Activated CD8-positive, alpha-beta T cell treated with anti-CD3 and anti-CD28 coated beads for 36 hours (primary cell): ENCODE results near the gene ELMOD3. TPM values are rescaled to one million over a fixed set of nuclear protein-coding genes. Genes with fewer than 3 reads are reported as not detected.
A peak's percentile ranks its signal among the peaks of the same experiment; 100 is the strongest.

ENCODE experiments used
- ATAC-seq: fragments of 200-7000 bp; cut with Tn5 transposase; one replicate; pipeline ENCODE4 v1.10.0; 2021; ENCODE audit warnings: mild to moderate bottlenecking, moderate library complexity
- CTCF ChIA-PET: fragments of 350-600 bp; sonication (Branson Sonifier 250); formaldehyde crosslinking; loops from one replicate; lab custom pipeline; 2021; ENCODE audit warnings: antibody characterized with exemption; lab: Charles Lee
- POLR2A ChIA-PET: fragments of 350-600 bp; sonication (Branson Sonifier 250); formaldehyde crosslinking; loops from one replicate; lab custom pipeline; 2021; ENCODE audit warnings: antibody characterized with exemption; lab: Charles Lee
- DNase-seq: peaks from one replicate; pipeline ENCODE4 v3.0.0-alpha.2; 2020
- H3K27ac Mint-ChIP-seq: one replicate; pipeline ENCODE4 v1.8.0; 2021; ENCODE audit warnings: mild to moderate bottlenecking, mixed read lengths
- H3K27me3 Mint-ChIP-seq: one replicate; pipeline ENCODE4 v1.8.0; 2021; ENCODE audit warnings: mixed read lengths
- H3K36me3 Mint-ChIP-seq: one replicate; pipeline ENCODE4 v1.8.0; 2021; ENCODE audit warnings: low read depth, mixed read lengths
- H3K4me1 Mint-ChIP-seq: one replicate; pipeline ENCODE4 v1.8.0; 2021; ENCODE audit warnings: low read depth, mixed read lengths
- H3K4me3 Mint-ChIP-seq: one replicate; pipeline ENCODE4 v1.8.0; 2021; ENCODE audit warnings: mild to moderate bottlenecking, moderate library complexity, mixed read lengths
- H3K9me3 Mint-ChIP-seq: one replicate; pipeline ENCODE4 v1.8.0; 2021; ENCODE audit warnings: mixed read lengths
- intact Hi-C: fragments of 100-400 bp; cut with micrococcal nuclease; formaldehyde crosslinking; loops from one replicate; pipeline ENCODE4 v1.10.0; 2022
- total RNA-seq, 2 experiments: library from RNA; stranded (reverse); gene quantifications; one replicate each; pipeline ENCODE4 v1.2.3, GENCODE V29; 2021
- TF ChIP-seq, protein P1 (sequence below): fragments of 200-600 bp; IDR thresholded peaks from one replicate; pipeline ENCODE4 v1.8.0; 2022; ENCODE audit warnings: antibody characterized with exemption, mild to moderate bottlenecking

The ELMOD3 gene
- total RNA-seq, 2 experiments from 2014 or later: 11.8 to 13.0 TPM

DNA sequence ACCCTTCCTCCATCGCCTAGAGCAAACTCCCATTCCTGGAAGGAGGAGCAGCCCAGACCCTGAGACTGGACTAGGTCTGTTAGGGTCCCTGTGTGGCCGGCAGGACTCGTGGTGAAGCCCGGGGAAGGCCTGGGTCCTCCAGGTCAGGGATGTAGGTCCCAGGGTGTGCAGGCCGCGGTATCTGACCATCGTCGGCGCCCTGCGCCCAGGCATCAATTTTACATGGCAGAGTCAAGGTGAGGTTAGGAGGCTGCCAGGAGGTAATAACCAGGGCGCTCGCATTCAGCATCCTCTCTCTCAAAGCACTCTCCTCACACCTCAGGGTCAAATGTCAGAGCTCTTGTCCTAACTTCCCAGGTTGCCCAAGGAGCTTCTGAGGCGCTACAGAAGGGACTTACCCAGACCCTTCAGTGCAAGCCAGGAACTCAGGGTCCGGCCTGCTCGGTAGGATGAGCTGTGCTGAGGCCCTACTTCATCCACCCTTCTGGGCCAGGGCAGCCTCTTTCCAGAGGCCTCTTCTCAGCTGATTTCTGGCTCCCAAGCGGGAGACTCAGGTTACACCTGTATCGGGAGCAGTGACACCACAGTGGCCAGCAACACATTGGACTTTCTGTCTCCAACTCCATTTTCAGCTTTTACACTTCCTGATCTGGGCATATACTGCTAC, 64.6 kb downstream of the ELMOD3 start:
- no peak for DNase-seq
- H3K27ac Mint-ChIP-seq: peak overlapping the region; percentile 98
- ChIA-PET POLR2A (interaction anchor here (0.7 to 15.2 kb wide), 14 partner anchors 9 to 222 kb away, joined by 3 to 331 read pairs (median 4); partner anchors contain the start of genes ELMOD3, MAT2A, RETSAT and TGOLN2), CTCF (interaction anchor here (0.7 to 5.3 kb wide), 25 partner anchors 8 to 218 kb away, joined by 3 to 221 read pairs (median 7); partner anchors contain the start of genes MAT2A and VAMP8)
- no peaks in the 10 kb centered on the region for H3K36me3 Mint-ChIP-seq
- ATAC-seq: no peak
- intact Hi-C loops: no loop called here
- peaks cover 25% of the 10 kb centered on the region for H3K4me1 Mint-ChIP-seq
- no peaks in the 10 kb centered on the region for H3K27me3 Mint-ChIP-seq
- TF ChIP-seq, protein P1, sequence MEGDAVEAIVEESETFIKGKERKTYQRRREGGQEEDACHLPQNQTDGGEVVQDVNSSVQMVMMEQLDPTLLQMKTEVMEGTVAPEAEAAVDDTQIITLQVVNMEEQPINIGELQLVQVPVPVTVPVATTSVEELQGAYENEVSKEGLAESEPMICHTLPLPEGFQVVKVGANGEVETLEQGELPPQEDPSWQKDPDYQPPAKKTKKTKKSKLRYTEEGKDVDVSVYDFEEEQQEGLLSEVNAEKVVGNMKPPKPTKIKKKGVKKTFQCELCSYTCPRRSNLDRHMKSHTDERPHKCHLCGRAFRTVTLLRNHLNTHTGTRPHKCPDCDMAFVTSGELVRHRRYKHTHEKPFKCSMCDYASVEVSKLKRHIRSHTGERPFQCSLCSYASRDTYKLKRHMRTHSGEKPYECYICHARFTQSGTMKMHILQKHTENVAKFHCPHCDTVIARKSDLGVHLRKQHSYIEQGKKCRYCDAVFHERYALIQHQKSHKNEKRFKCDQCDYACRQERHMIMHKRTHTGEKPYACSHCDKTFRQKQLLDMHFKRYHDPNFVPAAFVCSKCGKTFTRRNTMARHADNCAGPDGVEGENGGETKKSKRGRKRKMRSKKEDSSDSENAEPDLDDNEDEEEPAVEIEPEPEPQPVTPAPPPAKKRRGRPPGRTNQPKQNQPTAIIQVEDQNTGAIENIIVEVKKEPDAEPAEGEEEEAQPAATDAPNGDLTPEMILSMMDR: no peak
- no peaks in the 10 kb centered on the region for H3K9me3 Mint-ChIP-seq
- peak overlapping the region; percentile 89 for H3K4me3 Mint-ChIP-seq

DNA sequence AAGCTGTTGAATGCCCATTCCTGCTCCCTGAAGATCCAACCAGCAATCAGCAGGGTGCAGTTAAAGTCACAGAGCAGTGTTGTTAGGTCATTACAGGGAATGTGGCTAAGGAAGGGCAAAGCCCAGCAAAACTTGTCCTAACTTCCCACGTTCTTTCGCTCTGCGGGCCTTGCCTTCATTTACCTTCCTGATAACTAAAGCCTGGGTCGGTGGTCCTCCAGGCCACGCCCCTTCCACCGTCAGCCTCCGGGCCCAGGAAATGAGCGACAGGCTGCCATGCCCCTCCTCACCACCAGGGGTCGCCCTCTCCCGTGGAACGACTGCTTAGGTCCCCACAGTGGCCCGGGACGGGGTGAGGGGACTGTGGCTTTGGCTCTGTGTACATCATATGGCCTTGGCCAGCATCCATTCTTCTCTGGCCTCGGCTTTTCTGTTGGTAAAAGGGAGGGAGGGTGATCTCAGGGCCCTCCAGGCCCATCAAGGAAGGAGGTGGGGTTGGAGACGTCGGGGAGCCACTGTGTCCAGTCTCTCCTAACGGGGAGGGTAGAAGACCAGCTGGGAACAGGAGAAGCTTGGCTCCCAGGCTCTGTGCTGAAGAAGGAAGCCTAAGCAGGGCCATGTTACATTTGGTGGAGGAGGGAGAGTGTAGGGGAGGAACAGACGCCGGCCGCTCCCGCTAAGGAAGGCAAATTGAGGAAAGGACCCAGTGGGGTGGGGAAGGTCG, 66.1 kb downstream of the ELMOD3 start:
- H3K27ac Mint-ChIP-seq: peak overlapping the region; percentile 73
- no peaks in the 10 kb centered on the region for H3K36me3 Mint-ChIP-seq
- DNase-seq (peak; percentile 95), ATAC-seq (peak; percentile 74)
- H3K4me1 Mint-ChIP-seq: peaks cover 18% of the 10 kb centered on the region
- intact Hi-C loops: loop anchor here (1.0 kb wide), 1 partner anchor 132 kb away; no protein-coding TSS in a partner anchor
- ChIA-PET POLR2A (interaction anchor here (0.6 to 15.2 kb wide), 7 partner anchors 8 to 140 kb away, joined by 3 to 331 read pairs (median 5); partner anchors contain the start of genes GGCX and MAT2A), CTCF (interaction anchor here (0.6 to 5.3 kb wide), 36 partner anchors 8 to 287 kb away, joined by 3 to 221 read pairs (median 4); partner anchors contain the start of genes MAT2A and TMEM150A)
- no peaks in the 10 kb centered on the region for H3K27me3 Mint-ChIP-seq
- peak overlapping the region; percentile 31 for H3K4me3 Mint-ChIP-seq
- TF ChIP-seq, protein P1: peak; percentile 97
- H3K9me3 Mint-ChIP-seq: no peaks in the 10 kb centered on the region

DNA sequence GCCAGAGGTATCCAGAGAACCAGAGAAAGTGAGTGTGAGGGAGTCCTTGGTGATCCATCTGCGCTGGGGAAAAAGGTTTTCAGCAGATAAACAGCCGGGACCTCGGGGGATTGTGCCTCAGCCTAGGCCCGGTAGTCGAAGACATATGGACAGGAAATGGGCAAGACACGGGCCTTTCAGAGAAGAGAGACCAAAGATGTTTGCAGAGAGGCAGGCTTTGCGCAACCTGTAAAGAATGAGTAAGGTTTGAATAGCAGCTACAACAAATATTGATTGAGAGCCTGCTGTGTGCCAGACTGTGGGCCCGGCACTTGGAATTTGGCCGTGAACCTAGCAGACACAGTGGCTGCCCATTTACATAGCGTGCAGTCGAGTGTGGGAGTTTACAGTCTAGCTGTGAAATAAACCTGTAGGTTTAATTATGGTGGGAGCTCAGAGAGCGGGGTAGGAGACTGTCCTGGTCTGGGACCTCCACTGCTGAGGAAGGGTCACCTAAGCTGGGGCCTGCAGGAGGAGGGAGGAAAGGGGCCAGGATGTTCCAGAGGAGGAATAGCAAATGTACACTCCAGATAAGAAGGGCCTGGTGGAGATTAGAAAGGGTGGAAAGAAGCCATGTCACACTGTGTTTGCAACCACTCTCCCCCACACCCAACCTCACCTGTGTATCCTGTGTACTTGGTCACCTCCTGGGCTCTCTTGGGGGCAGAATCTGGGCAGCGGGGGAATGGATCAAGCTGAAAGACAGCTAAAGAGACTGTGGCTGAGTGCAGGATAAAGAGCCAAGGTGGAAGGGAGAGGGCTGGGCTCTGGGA, 66.9 kb downstream of the ELMOD3 start:
- ATAC-seq: no peak
- TF ChIP-seq, protein P1: no peak
- Mint-ChIP-seq H3K27me3 (no peaks in the 10 kb centered on the region), H3K36me3 (no peaks in the 10 kb centered on the region), H3K4me1 (peaks cover 18% of the 10 kb centered on the region), H3K27ac (peak overlapping the region; percentile 73), H3K4me3 (no peak overlapping the region), H3K9me3 (no peaks in the 10 kb centered on the region)
- intact Hi-C loops: no loop called here
- ChIA-PET CTCF (interaction anchor here (0.6 to 5.3 kb wide), 17 partner anchors 8 to 286 kb away, joined by 3 to 221 read pairs (median 4); partner anchors contain the start of gene MAT2A), POLR2A (interaction anchor here (0.6 to 15.2 kb wide), 5 partner anchors 16 to 139 kb away, joined by 3 to 331 read pairs (median 6); partner anchors contain the start of genes GGCX and MAT2A)
- no peak for DNase-seq

DNA sequence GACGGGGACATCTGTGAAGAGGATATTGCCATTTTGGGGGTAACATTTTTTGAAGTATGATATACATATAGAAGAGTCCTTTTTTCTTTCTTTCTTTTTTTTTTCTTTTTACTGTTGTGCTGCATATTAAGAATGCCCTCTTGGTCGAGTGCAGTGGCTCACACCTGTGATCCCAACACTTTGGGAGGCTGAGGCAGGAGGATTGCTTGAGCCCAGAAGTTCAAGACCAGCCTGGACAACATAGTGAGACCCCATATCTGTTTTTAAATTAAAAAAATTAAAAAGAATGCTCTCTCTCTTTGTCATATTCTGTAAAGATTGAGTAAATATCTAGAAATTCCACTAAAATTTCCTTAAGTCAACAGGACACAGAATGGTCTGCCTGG, 67.5 kb downstream of the ELMOD3 start:
- CTCF ChIA-PET: interaction anchor here (1.1 to 5.3 kb wide), 10 partner anchors 7 to 135 kb away, joined by 3 to 221 read pairs (median 16); partner anchors contain the start of gene MAT2A
- ATAC-seq: no peak

More for the DNA sequence above, 67.5 kb downstream of the ELMOD3 start:
- Mint-ChIP-seq H3K4me1 (peaks cover 18% of the 10 kb centered on the region), H3K4me3 (no peak overlapping the region), H3K36me3 (no peaks in the 10 kb centered on the region), H3K9me3 (no peaks in the 10 kb centered on the region), H3K27ac (no peak overlapping the region), H3K27me3 (no peaks in the 10 kb centered on the region)
- intact Hi-C loops: no loop called here
- DNase-seq: no peak
- POLR2A ChIA-PET: interaction anchor here (1.6 to 24.1 kb wide), 5 partner anchors 16 to 139 kb away, joined by 4 to 382 read pairs (median 6); partner anchors contain the start of genes GGCX and MAT2A
- TF ChIP-seq, protein P1: no peak
